GM23248 (cell line): Measurements from ENCODE around the gene MSANTD1.

Experiments used
- EZH2 ChIP-seq: fragments of 200-600 bp; sonication (generic); IDR thresholded peaks from 2 replicates; pipeline ENCODE4 v1.6.1; 2018; ENCODE audit warnings: antibody characterized with exemption, mild to moderate bottlenecking; ENCODE audit not compliant: insufficient read depth, poor library complexity, severe bottlenecking
- EZH2phosphoT487 ChIP-seq: fragments of 200-600 bp; sonication (generic); IDR thresholded peaks from 2 replicates; pipeline ENCODE4 v1.6.1; 2018; ENCODE audit warnings: antibody characterized with exemption, moderate library complexity, mild to moderate bottlenecking, low read depth; ENCODE audit not compliant: insufficient read depth

DNA sequence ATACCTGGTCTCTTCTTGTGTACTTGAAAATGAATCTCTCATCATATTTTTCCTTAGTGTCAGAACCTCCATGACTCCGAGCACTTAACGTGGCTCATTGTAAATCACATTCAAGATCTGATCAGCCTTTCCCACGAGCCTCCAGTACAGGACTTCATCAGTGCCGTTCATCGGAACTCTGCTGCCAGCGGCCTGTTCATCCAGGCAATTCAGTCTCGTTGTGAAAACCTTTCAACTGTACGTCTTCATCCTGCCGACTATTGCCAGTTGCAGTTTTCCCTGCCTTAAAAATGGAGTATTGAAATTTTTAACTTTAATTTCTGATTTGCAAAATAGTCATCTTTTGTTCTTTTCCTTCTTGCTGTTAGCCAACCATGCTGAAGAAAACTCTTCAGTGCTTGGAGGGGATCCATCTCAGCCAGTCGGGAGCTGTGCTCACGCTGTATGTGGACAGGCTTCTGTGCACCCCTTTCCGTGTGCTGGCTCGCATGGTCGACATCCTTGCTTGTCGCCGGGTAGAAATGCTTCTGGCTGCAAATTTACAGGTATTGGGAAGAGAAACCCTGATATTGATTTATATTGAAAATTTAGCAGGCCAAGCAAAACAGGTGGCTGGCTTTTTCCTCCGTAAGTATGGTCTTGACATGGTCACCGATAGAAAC is 42.4 kb upstream of the MSANTD1 start:
- TF ChIP-seq EZH2phosphoT487, result no peak
- TF ChIP-seq EZH2, result no peak
